Cortex of kidney (tissue), 1 donor: ENCODE measurements around the gene AMIGO3.
"Not testable (repeated sequence)": the region's sequence is repeated elsewhere in the genome, so short reads cannot be mapped to it uniquely, and the experiment has no call there.

Source experiments
- DNase-seq: peaks from one replicate; lab custom pipeline; 2025; lab: John Stamatoyannopoulos, UW

The AMIGO3 gene

GRCh38 chr3:49688338-49689045, 31.0 kb downstream of the AMIGO3 start:
- DNase-seq, result not testable (repeated sequence)

DNA sequence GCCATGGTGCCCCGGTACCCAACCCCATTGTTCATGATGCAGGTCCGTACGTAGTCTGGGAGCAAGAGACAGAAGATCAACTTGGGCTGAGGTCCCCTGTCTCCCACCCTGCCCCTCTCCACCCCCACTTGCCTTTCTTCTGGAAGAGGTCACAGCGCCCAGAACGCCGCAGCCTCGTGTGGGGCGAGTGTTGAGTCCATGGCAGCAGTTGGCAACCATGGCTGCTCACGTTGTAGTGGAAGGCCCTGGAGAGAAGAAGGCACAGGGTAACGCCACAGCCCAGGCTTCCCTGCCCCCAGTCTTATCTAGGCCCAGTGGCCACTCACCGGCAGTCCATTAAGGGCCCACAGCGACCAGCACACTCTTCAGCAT, 32.1 kb downstream of the AMIGO3 start:
- DNase-seq, result not testable (repeated sequence)

DNA sequence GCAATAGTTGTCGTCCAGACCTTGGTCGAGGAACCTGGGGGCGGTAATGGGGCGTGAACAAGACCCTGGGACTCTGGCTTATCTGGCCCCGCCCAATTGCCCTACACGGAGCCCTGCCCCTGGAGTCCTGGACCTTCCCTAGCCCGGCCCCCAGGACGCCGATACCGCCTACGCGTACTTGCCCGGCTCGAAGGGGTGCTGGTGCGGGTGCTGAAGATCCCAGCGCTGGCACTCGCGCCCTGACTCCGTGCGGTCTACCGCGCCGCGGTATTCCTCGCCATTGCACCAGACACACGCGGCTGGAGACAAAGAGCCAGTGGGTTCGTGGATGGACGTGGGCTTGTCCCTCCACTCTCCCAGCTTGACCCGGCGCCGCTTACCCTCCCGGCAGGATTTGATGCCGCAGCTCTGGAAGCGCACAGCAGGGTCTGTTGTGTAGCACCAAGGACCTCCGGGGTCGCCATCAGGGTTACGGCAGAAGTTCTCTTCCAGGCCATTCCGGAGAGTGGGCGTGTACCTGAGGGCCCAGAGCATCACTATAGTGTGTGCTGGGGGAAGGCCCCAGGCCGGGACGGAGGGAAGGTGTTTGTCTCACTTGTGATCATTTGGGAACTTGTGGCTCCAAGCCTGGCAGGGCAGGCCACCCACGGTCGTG, 32.6 kb downstream of the AMIGO3 start:
- not testable (repeated sequence) for DNase-seq

- not testable (repeated sequence) for DNase-seq
Measured at GRCh38 chr3:49686346-49686745, 33.1 kb downstream of the AMIGO3 start.

GRCh38 chr3:49685846-49686245, 33.6 kb downstream of the AMIGO3 start:
- not testable (repeated sequence) for DNase-seq

DNA sequence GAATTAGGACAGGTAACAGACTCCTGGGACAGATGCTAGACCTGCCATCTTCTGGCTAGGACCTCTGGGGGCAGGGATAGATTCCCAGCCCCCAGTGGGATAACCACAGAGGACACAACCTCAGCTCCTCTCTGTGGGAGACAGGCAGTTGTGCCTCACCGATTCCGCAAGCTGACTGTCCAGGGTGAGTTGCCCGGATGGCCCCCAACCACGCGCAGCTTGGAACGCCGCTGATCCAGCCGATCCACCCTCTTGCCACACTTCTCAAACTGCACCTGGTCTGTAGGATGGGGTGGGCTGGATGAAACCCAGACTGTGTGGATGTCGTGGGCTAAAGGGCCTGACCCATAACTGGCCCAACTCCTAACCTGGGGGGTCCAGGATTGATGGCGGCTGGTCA, 34.4 kb downstream of the AMIGO3 start:
- not testable (repeated sequence) for DNase-seq

GRCh38 chr3:49684453-49684852, 35.0 kb downstream of the AMIGO3 start:
- DNase-seq, result not testable (repeated sequence)

GRCh38 chr3:49683162-49683561, 36.3 kb downstream of the AMIGO3 start:
- no peak for DNase-seq

GRCh38 chr3:49681543-49681942, 37.9 kb downstream of the AMIGO3 start:
- DNase-seq, result no peak

DNA sequence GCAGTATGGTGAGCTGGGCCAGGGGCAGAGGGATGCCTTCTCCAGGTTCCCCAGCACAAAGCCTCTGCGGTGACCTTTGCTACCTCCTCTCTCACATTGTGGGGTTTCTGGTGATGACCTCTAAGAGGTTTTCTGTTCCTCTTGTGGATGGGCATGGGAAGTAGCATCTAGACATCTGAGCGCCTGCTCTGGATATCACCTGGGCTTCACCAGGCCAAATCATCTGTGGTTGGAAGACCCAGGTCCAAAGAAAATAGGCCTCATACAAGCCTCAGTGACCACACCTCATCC, 38.3 kb downstream of the AMIGO3 start:
- no peak for DNase-seq

GRCh38 chr3:49680493-49681231, 38.8 kb downstream of the AMIGO3 start:
- no peak for DNase-seq

DNA sequence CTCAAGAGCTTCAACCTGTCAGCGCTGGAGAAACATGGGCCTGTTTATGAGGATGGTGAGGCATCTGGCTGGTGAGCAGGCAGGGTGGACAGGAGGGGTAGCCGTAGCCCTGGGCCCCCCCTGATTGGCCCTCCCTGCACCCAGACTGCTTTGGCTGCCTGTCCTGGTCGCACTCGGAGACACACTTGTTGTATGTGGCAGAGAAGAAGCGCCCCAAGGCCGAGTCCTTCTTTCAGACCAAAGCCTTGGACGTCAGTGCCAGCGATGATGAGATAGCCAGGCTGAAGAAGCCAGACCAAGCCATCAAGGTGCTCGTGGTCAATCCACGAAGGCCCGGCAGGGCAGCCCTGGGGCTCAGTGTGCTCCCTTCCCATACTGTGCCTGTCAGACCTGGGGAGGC, 43.6 kb downstream of the AMIGO3 start:
- no peak for DNase-seq

- no peak for DNase-seq
Measured at GRCh38 chr3:49674497-49674983, 44.9 kb downstream of the AMIGO3 start.

DNA sequence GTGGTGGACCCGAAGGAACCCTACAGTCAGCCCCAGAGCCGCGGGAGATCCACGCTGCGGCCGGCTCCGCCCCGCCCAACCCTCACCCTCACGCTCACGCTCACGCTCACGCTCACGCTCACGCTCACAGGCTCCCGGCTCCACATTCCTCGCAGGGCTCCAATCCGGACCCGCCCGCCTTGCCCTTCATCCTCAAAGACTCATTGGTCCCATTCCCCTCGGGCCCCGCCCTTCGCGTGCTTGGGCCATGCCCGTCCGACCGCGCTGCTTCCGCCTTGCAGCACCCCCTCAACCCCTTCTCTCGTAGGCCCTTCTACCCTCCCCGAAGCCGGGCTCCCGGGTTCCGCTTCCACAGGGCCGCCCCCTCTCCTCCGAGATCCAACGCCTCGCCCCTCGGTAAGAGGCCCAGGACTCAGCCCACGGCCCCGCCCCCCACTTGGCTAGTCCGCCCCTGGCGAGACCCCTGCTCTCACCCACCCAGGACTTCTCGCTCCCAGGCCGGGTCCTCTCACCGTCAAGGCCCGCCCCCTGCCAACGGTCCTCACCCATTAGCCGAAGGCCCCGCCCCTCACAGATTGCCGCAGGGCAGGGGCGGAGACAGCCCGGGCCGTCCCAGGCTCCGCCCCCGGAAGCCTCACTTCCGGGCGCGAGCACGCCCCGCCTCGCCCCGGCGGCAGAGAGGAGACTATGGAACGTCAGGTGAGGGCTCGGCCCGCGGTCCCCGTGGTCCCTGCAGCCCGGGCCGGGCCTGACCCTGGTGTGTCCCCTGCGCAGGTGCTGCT, 45.6 kb downstream of the AMIGO3 start, which contains the start of gene APEH:
TSS of gene APEH (plus strand) at position 637 of the 782 bp plus-strand sequence. CDS start at position 688, 51 bp downstream.
- no peak for DNase-seq

- DNase-seq, result no peak
Measured at GRCh38 chr3:49673121-49673714, 46.3 kb downstream of the AMIGO3 start.

GRCh38 chr3:49671291-49672288, 47.9 kb downstream of the AMIGO3 start:
- no peak for DNase-seq

DNA sequence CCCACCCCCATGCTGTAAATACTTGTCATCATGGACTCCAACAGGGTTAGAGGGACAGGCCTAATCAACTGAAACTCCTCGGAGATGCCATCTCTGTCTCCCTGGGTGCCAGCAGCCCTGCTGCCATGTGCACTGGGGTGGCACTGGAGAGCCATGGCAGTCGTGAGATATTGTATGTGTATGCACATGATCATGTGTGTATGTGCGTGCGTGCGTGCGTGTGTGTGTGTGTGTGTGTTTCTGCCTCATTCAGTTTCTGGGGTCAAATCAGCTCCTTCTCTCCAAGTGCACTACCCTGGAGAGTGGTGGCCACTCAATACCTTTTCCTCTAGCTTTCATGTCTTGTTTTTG, 48.6 kb downstream of the AMIGO3 start:
- no peak for DNase-seq

- no peak for DNase-seq
Measured at GRCh38 chr3:49669352-49669751, 50.1 kb downstream of the AMIGO3 start.

DNA sequence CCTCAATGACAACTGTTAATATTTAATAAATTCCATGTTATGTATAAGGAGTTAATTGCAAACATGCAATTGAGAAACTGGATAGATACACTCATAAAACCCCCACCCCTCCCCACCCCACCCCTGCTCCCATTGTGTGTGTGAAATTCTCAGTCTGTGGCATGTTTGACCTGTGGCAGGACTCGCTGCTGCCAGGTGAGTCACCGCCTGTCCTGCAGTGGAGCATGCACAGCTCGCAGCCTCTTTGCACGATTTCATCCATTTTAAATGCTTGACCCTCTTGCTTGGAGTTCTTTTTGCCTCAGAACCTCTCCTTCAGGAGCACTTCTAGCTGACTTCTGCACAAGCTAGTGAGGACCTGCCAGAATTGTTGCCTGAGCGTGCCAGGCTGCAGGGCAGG, 50.6 kb downstream of the AMIGO3 start:
- no peak for DNase-seq

GRCh38 chr3:49668414-49668797, 51.1 kb downstream of the AMIGO3 start:
- no peak for DNase-seq
